Epithelial cell of proximal tubule (primary cell): Measurements from ENCODE around the gene MRPS5. TPM values are rescaled to one million over a fixed set of nuclear protein-coding genes. Genes with fewer than 3 reads are reported as not detected.

Experiments
- DNase-seq: peaks from one replicate; pipeline ENCODE4 v3.0.0-alpha.2; 2011; ENCODE audit warnings: low read depth
- H3K4me3 ChIP-seq: 2 replicates; pipeline ENCODE4 v1.5.1; 2011; ENCODE audit warnings: low read depth, mild to moderate bottlenecking, low read length
- CTCF ChIP-seq: conservative IDR thresholded peaks from 2 replicates; pipeline ENCODE4 v1.5.1; 2012; ENCODE audit warnings: low read depth, mild to moderate bottlenecking, low read length
- total RNA-seq: library from RNA; depleted of rRNA; stranded (reverse); fragments of >200 nt; gene quantifications from 2 replicates; pipeline ENCODE4 v1.2.3, GENCODE V29; 2015

MRPS5 gene
- total RNA-seq, 1 donor from 2014 or later = 67.7 TPM

GRCh38 chr2:95061119-95061512 lies 60.5 kb downstream of the MRPS5 start:
- H3K4me3 ChIP-seq = no peak overlapping the region
- no peak for DNase-seq
- no peak for TF ChIP-seq CTCF

GRCh38 chr2:95060446-95061118 lies 61.0 kb downstream of the MRPS5 start:
- TF ChIP-seq CTCF = no peak

GRCh38 chr2:95059656-95060370 lies 61.8 kb downstream of the MRPS5 start:
- DNase-seq = no peak
- H3K4me3 ChIP-seq = peak overlapping the region; percentile 35
- no peak for TF ChIP-seq CTCF

More at GRCh38 chr2:95060446-95061118, 61.0 kb downstream of the MRPS5 start:
- no peak for DNase-seq
- no peak overlapping the region for H3K4me3 ChIP-seq

- no peak for TF ChIP-seq CTCF
- H3K4me3 ChIP-seq = peak overlapping the region; percentile 35
- peak; percentile 96 for DNase-seq
Measured at GRCh38 chr2:95058989-95059641, 62.5 kb downstream of the MRPS5 start.

GRCh38 chr2:95058466-95058988 lies 63.1 kb downstream of the MRPS5 start:
- no peak for DNase-seq
- no peak overlapping the region for H3K4me3 ChIP-seq
- no peak for TF ChIP-seq CTCF

- no peak for DNase-seq
- no peak for TF ChIP-seq CTCF
- H3K4me3 ChIP-seq = no peak overlapping the region
Measured at GRCh38 chr2:95057535-95058370, 63.9 kb downstream of the MRPS5 start.
